ENCODE data around the gene PRKCH. TPM values are rescaled to one million over a fixed set of nuclear protein-coding genes. Genes with fewer than 3 reads are reported as not detected.

Gene PRKCH
- total and polyA plus RNA-seq, 10 of the 15 experiments (the other 5 are each of a cell fraction or from before 2014, with no cell fraction given), result 10.7 to 140 (median 33.2) TPM

DNA sequence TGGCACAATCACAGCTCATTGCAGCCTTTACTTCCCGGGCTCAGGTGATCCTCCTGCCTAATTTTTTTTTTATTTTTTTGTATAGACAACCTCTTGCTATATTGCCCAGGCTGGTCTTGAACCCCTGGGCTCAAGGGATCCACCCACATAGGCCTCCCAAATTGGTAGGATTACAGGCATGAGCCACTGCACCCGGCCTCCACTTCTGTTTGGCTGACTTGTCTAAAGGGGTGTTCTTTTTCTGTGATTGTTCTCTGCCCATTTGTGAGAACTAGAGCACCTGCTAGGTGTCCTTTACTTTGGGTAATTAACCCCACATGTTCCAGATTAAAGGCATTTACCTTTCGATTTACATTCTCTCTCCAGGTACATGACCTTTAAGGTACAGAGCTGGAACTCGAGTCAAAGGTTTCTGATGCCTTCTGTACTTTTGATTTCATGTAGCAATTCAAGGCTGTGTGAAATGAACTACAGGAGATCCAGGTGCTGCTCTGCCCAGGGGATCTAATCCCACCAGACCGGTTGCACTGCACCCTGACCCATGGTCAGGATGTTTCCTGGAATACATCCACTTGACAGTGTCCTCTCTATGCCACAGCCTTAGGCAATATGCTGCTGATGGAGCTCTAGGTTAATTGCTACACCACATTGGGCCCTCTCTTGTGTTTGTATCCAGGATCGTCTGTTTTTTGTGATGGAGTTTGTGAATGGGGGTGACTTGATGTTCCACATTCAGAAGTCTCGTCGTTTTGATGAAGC is 163.6 kb downstream of the PRKCH start:
- DNase-seq (ENCODE audit: low read depth, low spot score), result no peak
- CTCF ChIA-PET, result interaction anchor here (0.6 to 1.4 kb wide), 3 partner anchors 35 to 352 kb away, joined by 3 to 5 read pairs (median 3); no protein-coding TSS in a partner anchor
- RAD21 ChIA-PET (ENCODE audit: unreplicated experiment), result interaction anchor here (0.6 kb wide), 1 partner anchor 226 kb away, joined by 3 read pairs; no protein-coding TSS in a partner anchor
- no peak for TF ChIP-seq NFIC (IDR thresholded peaks at IDR 0.05; ENCODE audit: low read depth, low read length)
- TF ChIP-seq TAF1 (IDR thresholded peaks at IDR 0.05; ENCODE audit: borderline replicate concordance, low read depth, low read length), result no peak
- TF ChIP-seq, protein P1, sequence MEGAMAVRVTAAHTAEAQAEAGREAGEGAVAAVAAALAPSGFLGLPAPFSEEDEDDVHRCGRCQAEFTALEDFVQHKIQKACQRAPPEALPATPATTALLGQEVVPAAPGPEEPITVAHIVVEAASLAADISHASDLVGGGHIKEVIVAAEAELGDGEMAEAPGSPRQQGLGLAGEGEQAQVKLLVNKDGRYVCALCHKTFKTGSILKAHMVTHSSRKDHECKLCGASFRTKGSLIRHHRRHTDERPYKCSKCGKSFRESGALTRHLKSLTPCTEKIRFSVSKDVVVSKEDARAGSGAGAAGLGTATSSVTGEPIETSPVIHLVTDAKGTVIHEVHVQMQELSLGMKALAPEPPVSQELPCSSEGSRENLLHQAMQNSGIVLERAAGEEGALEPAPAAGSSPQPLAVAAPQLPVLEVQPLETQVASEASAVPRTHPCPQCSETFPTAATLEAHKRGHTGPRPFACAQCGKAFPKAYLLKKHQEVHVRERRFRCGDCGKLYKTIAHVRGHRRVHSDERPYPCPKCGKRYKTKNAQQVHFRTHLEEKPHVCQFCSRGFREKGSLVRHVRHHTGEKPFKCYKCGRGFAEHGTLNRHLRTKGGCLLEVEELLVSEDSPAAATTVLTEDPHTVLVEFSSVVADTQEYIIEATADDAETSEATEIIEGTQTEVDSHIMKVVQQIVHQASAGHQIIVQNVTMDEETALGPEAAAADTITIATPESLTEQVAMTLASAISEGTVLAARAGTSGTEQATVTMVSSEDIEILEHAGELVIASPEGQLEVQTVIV (IDR thresholded peaks at IDR 0.05; ENCODE audit: borderline replicate concordance, partially characterized antibody), result no peak
- no peak for TF ChIP-seq ZSCAN29 (IDR thresholded peaks at IDR 0.05)
- TF ChIP-seq, protein P2, sequence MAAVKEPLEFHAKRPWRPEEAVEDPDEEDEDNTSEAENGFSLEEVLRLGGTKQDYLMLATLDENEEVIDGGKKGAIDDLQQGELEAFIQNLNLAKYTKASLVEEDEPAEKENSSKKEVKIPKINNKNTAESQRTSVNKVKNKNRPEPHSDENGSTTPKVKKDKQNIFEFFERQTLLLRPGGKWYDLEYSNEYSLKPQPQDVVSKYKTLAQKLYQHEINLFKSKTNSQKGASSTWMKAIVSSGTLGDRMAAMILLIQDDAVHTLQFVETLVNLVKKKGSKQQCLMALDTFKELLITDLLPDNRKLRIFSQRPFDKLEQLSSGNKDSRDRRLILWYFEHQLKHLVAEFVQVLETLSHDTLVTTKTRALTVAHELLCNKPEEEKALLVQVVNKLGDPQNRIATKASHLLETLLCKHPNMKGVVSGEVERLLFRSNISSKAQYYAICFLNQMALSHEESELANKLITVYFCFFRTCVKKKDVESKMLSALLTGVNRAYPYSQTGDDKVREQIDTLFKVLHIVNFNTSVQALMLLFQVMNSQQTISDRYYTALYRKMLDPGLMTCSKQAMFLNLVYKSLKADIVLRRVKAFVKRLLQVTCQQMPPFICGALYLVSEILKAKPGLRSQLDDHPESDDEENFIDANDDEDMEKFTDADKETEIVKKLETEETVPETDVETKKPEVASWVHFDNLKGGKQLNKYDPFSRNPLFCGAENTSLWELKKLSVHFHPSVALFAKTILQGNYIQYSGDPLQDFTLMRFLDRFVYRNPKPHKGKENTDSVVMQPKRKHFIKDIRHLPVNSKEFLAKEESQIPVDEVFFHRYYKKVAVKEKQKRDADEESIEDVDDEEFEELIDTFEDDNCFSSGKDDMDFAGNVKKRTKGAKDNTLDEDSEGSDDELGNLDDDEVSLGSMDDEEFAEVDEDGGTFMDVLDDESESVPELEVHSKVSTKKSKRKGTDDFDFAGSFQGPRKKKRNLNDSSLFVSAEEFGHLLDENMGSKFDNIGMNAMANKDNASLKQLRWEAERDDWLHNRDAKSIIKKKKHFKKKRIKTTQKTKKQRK (IDR thresholded peaks at IDR 0.05; ENCODE audit: low read depth, low read length), result no peak
- TF ChIP-seq, protein P3, sequence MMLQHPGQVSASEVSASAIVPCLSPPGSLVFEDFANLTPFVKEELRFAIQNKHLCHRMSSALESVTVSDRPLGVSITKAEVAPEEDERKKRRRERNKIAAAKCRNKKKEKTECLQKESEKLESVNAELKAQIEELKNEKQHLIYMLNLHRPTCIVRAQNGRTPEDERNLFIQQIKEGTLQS (IDR thresholded peaks at IDR 0.05; ENCODE audit: borderline replicate concordance, extremely low read depth, low read depth, low read length), result no peak
- TF ChIP-seq FOXM1 (IDR thresholded peaks at IDR 0.05; ENCODE audit: low read depth, low read length), result no peak
- TF ChIP-seq, protein P4, sequence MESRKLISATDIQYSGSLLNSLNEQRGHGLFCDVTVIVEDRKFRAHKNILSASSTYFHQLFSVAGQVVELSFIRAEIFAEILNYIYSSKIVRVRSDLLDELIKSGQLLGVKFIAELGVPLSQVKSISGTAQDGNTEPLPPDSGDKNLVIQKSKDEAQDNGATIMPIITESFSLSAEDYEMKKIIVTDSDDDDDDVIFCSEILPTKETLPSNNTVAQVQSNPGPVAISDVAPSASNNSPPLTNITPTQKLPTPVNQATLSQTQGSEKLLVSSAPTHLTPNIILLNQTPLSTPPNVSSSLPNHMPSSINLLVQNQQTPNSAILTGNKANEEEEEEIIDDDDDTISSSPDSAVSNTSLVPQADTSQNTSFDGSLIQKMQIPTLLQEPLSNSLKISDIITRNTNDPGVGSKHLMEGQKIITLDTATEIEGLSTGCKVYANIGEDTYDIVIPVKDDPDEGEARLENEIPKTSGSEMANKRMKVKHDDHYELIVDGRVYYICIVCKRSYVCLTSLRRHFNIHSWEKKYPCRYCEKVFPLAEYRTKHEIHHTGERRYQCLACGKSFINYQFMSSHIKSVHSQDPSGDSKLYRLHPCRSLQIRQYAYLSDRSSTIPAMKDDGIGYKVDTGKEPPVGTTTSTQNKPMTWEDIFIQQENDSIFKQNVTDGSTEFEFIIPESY (IDR thresholded peaks at IDR 0.05), result no peak
- TF ChIP-seq SMC3 (IDR thresholded peaks at IDR 0.05; ENCODE audit: borderline replicate concordance, low read length), result no peak
- TF ChIP-seq, protein P5, sequence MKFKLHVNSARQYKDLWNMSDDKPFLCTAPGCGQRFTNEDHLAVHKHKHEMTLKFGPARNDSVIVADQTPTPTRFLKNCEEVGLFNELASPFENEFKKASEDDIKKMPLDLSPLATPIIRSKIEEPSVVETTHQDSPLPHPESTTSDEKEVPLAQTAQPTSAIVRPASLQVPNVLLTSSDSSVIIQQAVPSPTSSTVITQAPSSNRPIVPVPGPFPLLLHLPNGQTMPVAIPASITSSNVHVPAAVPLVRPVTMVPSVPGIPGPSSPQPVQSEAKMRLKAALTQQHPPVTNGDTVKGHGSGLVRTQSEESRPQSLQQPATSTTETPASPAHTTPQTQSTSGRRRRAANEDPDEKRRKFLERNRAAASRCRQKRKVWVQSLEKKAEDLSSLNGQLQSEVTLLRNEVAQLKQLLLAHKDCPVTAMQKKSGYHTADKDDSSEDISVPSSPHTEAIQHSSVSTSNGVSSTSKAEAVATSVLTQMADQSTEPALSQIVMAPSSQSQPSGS (IDR thresholded peaks at IDR 0.05; ENCODE audit: low read length), result no peak
- TF ChIP-seq, protein P6, sequence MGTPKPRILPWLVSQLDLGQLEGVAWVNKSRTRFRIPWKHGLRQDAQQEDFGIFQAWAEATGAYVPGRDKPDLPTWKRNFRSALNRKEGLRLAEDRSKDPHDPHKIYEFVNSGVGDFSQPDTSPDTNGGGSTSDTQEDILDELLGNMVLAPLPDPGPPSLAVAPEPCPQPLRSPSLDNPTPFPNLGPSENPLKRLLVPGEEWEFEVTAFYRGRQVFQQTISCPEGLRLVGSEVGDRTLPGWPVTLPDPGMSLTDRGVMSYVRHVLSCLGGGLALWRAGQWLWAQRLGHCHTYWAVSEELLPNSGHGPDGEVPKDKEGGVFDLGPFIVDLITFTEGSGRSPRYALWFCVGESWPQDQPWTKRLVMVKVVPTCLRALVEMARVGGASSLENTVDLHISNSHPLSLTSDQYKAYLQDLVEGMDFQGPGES (IDR thresholded peaks at IDR 0.05), result no peak

More for the DNA sequence above, 163.6 kb downstream of the PRKCH start:
- Histone ChIP-seq H2AFZ (ENCODE audit: control insufficient read depth, low read depth, low read length) (no peak overlapping the region), H3K79me2 (ENCODE audit: control insufficient read depth, insufficient read depth, low read length) (no peaks in the 10 kb centered on the region), H3K4me3 (no peak overlapping the region), H3K27ac (ENCODE audit: control insufficient read depth, insufficient read depth) (no peak overlapping the region), H3K4me1 (ENCODE audit: control insufficient read depth, insufficient read depth, low read length) (peaks cover 2% of the 10 kb centered on the region), H3K9me3 (replicated peaks; ENCODE audit: control insufficient read depth, insufficient read depth, low read length) (no peaks in the 10 kb centered on the region), H3K9ac (ENCODE audit: control insufficient read depth, insufficient read depth, low read length) (no peak overlapping the region), H3K36me3 (ENCODE audit: control insufficient read depth in 2 of 2, insufficient read depth in 2 of 2, low read length in 1 of 2) (peaks cover 17 to 30% of the 10 kb centered on the region in 2 experiments), H4K20me1 (ENCODE audit: control insufficient read depth, insufficient read depth) (no peaks in the 10 kb centered on the region), H3K27me3 (replicated peaks in 1 of 2; ENCODE audit: control insufficient read depth in 2 of 2, insufficient read depth in 2 of 2, low read length in 1 of 2) (no peaks in the 10 kb centered on the region), H3K4me2 (ENCODE audit: control insufficient read depth, insufficient read depth) (no peak overlapping the region)
- intact Hi-C loops (cut with micrococcal nuclease; ENCODE audit: unreplicated experiment), result no loop called here
- in situ Hi-C loops (cut with MboI), result no loop called here
- ATAC-seq (no peak), FAIRE-seq (no peak)
- 96% methylated on average over 8 of the region's 8 CpGs for WGBS (ENCODE audit: insufficient coverage, insufficient replicate concordance, low lambda C conversion rate, missing lambda C conversion rate)
- SMC1A ChIA-PET (ENCODE audit: uncharacterized antibody, unreplicated experiment), result interaction anchor here (1.0 to 1.6 kb wide), 2 partner anchors 63 to 352 kb away, joined by 4 to 7 read pairs; no protein-coding TSS in a partner anchor
- no TSS peak for BruUV-seq (replicated peaks)
- POLR2A ChIA-PET, result interaction anchor here (1.0 kb wide), 1 partner anchor 105 kb away, joined by 3 read pairs; no protein-coding TSS in a partner anchor

All from GM12878 (cell line).